Endometrium (tissue), 2 donors: ENCODE results near the gene TMED9.

Experiments
- FAIRE-seq: peaks from 2 replicates; lab custom pipeline; 2012; peaks lifted over from hg19 to GRCh38; lab: Jason Lieb, UNC
- donor health status: control.
- donor health status: control.

The TMED9 gene

DNA sequence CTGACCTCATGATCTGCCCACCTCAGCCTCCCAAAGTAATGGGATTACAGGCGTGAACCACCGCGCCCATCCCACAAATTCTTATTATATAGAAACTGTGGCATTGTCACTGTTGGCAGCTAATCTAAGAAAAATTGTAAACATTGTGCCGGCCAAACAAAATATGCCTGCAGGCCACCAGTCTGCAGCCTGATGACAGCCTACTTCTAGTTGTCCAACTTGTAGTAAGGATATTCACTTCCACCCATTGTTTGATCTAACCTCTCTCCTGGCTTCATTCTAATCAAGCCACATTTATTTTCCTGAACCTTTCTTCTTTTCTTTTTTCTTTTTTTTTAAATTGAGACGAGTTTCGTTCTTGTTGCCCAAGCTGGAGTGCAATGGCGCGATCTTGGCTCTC lies 13.7 kb upstream of the TMED9 start:
- no peak for FAIRE-seq

DNA sequence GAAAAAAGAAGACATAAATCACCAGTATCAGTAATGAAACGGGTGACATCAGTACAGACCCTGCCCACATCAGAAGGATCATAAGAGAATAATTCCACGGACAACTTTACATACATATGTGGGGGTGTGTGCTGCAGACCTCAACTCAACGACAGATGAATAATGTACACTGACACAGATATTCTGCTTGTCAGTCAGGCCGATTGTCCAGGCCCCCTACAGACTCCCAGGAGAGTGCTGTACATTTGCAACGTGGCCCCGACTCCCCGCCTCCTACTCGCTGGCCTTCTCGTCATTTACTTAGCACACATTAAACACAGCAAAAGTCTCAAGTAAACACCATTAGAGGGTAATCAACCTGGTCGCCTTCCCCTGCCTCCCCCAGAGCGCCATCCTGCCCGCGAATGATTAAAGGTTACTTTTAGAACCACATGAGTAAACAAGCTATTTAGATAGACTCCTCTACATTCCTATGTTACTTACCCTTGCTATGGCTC lies 3.5 kb upstream of the TMED9 start:
- no peak for FAIRE-seq

DNA sequence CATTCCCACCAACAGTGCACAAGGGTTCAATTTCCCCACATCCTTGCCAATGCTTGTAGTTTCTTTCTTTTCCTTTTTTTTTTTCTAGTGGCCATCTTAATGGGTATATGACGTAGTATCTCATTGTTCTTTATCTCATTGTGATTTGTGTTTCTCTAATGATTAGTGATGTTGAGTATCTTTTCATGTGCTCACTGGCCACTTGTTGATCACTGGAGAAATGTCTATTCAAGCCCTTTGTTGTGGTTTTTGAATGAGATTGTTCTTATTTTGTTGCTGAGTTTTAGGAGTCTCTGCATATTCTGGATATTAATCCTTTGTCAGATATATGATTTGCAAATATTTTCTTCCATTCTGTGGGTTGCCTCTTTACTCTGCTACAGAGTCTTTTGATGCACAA lies 1.6 kb upstream of the TMED9 start:
- FAIRE-seq: no peak

DNA sequence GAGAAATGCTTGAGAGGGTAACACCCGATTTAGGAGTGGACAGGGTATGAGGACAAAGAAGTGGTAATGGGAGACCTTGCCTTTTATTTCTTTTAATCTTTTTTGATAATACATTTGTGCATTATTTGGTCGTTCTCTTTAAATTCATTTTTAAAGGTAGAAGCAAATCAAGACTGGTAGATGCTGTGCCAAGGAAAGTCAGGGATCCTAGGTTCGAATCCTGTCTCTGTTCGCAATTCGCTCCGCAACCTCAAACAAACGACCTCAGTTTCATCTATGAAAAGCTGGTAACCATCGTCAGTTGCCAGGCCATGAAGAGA lies 353 bp upstream of the TMED9 start:
- no peak for FAIRE-seq

DNA sequence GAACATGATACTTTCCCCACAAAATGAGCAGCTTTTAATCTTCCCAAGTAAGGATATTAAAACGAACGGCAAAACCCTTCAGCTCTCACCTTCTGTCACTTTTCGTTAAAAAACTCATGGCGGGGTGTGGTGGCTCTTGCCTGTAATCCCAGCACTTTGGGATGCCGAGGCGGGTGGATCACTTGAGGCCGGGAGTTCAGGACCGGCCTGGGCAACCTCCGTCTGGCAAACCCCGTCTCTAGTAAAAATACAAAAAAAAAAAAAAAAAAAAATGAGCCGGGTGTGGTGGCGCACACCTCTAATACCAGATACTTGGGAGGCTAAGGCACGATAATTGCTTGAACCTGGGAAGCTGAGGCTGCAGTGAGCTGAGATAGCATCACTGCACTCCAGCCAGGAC lies 902 bp downstream of the TMED9 start:
- FAIRE-seq: no peak

DNA sequence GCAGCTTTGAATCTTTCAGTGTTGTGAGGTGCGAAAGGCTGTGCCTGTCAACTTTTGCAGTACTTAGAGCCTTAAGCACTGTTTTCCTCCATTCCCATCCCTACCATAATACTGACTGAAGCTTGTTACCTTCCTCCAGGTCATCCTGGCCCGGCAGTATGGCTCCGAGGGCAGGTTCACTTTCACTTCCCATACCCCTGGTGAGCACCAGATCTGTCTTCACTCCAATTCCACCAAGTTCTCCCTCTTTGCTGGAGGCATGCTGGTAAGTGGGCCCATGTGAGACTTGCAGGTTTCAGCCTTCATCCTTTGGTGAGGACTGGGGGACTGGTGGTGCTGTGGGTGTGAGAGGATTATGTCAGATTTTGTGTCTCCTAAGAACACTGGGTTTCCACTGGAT lies 1.5 kb downstream of the TMED9 start:
- no peak for FAIRE-seq

DNA sequence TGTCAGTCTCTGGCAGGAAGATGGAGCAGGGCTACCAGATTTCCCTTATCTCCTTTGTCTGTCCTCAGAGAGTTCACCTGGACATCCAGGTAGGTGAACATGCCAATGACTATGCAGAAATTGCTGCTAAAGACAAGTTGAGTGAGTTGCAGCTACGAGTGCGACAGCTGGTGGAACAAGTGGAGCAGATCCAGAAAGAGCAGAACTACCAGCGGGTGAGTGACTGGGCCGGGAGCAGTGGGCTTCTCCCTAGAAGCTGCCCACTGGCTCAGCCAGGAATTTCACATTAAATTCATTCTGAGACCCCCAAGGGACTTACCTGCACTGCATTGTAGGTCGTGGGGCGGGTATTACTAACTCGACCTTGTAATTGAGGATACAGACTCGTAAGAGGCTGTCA lies 2.1 kb downstream of the TMED9 start:
- no peak for FAIRE-seq

DNA sequence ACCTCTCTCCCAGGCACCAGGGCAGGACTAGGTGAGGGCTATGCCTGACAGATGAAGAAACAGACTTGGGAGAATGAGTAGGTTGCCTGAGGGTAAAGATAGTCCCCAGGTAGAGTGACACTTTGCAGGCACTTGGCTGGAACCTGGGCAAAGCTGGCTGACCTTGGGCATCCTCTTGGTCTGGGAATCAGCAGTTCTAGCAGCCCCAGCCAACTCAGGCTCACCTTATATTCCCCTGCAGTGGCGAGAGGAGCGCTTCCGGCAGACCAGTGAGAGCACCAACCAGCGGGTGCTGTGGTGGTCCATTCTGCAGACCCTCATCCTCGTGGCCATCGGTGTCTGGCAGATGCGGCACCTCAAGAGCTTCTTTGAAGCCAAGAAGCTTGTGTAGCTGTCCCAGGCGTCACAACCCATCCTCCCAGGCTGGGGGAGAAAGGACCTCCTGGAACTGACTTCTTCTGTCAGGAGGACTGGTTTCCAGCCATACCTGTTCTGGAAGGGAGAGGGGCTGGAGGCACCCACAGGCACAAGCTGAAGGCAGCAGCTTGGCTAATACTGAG lies 3.1 kb downstream of the TMED9 start:
- FAIRE-seq: no peak

DNA sequence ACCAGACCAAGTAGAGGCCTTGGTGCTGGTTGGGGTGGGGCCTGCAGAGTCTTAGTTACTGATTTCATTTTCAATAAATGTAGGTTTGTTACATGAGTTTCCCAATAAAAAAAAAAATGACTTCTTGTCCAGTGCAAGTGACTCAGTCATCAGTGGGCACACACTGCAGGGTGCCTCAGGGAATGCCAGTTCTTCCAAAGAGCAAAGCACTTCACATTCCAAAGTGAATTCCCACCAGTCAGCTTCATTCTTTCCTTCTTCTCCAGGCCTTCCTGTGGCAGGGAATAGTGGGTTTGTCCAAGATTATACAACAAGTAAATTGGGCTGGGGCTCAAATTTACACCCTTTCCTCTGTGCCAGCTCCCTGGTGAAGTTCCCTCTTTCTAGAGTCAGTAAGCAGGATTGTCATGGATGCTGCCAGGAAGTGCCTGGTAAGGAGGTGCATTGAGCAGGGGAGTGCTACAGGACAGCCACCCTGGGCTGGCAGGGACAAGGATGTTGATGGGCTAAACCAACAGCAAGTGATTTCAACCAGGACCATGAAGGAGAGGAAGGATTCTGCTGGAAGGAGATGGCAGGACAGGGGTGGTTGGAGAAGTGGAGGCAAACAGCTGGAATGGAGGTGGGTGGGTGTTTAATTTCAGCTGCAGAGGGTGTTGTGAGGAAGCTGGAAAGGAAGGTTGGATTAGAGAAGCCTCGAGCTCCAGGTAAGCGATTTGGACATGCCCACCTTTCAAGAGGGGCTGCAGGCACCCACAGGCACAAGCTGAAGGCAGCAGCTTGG lies 4.2 kb downstream of the TMED9 start:
- no peak for FAIRE-seq

DNA sequence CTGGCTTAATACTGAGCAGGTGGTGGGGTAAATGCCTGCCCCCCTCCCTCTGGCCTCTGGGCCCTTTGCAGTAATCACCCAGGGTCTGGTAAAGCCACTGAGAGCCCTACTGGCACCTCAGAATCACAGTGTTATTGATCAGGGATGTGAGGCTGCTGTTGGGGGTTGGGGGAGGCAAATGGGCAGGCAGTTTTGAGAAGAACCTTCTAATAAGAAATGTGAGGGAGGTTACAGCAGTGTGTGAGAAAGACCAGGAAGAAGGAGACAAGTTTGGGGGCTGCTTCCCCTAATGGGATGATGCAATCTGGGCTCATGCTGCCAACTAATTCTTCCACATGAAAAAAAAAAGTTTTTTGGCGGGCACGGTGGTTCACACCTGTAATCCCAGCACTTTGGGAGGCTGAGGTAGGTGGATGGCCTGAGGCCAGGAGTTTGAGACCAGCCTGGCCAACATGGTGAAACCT lies 4.8 kb downstream of the TMED9 start:
- FAIRE-seq: no peak

DNA sequence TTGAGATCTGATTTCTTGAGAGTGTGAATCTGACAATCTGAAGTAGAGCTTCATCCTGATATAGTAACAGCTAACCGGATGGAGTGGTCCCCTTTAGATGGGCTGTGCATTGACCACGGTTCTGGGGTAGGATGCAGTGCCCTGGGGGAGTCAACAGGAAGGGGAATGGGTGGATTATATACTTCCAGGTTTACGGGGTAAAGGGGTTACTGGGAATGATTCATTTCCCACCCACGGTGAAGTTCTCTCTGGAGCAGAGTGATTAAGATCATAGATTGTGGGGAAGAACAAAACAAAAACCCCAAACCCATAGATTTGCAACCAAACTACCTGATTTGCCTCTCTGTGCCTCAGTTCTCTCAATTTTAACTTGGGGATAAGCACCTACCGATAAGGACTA lies 6.5 kb downstream of the TMED9 start:
- FAIRE-seq: no peak

DNA sequence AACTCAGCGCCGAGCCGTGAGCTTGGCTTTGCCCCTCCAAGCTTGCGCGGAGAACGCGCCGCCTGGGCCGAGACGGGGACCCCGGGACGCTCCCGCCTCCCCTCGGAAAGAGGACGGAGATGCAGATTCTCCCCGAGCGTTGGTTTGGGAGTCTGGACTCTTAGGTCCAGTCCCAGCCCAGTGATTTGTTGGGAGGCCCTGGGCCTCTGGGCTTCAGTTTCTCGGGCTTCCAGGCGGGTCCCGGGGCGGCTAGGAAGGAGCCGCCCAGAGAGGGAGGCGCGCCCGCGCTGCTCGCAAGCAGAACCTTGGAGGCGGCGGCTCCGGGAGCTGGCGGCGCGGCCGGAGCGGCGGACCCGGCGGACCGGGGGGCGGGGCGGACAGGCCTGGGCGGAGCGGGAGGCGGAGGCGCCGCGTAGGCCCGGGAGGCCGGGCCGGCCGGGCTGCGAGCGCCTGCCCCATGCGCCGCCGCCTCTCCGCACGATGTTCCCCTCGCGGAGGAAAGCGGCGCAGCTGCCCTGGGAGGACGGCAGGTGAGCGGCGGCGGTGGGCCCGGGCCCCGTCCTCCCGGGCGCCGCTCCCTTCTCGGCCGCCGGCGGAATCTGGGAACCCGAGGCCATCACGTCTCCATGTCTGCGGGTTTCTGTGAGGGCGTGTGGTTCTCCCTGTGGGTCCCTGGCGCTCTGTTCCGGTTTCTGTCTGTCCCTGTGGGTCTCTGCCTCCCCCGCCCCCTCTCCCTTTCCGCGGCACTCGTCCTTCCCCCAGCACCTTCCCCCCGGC lies 7.9 kb downstream of the TMED9 start, which contains the start of gene B4GALT7:
TSS of gene B4GALT7 (plus strand) at position 402 of the 777 bp plus-strand sequence. CDS start at position 481, 79 bp downstream.
- FAIRE-seq: no peak

DNA sequence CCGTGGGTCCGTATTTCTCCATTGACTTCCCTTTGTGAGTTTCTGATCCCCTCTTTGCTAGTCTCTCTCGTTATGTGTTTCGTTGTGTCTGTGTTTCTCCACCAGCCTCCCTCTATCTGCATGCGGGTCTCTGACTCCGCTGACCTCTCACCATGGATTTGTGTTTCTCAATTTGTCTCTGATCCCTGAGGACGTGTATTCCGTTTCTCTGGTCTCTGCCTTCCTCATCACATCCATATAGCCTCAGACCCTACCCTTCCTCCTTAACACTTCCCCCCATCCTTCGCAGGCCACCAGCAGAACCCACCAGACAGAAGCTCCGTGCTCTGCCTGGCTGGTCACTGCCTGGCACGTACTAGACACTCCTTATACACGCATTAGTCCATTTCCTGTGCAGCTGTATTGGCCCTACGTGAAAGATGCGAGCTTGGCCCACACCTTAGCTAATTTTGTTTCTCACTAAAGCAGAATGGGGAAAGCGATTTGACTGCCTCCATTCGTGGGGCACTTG lies 8.6 kb downstream of the TMED9 start:
- FAIRE-seq: no peak

DNA sequence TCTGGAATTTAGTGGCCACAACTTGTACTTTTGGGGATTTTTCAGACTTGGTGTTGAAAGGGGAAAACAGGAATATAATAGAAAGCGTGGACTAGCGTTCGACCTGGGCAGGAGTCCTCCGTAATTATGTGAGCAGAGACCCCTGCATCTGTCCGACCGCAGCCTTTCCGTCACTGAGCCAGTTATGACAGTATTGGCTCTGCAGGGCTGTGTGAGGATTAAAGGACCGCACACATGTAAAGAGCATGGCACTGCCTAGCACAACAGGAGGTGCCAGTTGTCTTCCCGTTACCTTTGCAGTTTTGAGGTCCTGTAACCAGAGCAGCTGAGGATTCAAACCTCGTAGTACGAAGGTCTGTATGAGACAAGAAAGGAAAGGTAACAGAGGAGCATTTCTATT lies 9.1 kb downstream of the TMED9 start:
- no peak for FAIRE-seq

DNA sequence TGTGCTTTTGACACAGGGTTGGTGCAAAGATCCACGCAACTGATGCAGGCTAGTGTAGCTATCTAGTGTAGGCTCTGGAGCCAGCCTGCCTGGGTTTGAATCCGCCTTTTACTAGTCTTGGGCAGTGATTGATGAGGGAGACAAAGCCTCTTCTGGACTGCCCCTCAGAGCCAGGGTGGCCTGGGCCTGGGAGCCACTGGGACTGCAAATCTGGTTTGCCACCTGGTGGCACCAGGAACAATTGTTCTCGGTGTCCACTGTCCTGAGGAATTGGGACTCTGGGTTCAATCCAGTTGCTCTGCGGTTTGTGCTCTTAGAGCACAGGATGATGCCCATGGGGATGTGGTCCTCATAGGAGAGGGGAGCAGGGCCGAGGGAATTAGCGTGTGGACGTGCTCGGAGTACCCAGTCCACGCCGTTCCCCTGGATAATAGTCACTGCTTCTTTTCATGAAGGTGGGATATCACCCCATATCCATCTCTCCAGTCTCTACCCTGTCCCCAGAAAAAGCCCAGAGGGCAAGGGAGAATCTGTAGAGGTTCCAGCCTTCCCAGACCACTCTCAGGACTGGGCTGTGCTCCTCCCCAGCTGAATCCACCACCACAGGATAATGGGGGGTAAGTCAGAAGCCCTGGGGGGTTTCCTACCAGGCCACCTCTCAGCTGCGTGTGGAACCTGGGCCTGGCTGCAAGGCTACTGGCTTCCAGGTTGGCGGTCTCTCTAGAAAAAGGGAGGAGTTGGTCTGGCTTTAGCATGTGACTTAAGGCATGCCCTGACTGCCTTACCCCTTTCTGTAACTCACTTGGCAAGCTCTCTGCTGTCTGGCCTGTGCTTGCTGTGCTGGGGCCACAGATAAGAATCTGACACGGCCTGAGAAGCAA lies 9.8 kb downstream of the TMED9 start:
- no peak for FAIRE-seq

DNA sequence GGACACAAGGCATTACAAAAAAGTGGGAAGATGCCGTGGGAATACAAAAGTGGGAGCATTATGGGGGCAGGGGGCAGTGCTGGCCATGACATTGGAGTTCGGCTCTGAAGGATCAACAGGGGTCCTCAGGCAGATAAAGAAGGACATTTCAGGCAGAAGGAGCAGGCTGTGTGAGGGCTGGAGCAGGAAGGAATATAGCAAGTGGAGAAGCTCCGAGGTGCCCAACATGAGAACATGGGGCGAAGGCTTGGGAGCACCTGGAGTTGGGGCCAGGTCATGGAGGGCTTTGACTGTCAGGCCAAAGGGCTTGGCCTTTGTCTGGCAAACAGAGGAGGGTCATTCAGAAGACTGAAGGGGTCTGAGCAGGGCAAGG lies 10.4 kb downstream of the TMED9 start:
- FAIRE-seq: no peak

DNA sequence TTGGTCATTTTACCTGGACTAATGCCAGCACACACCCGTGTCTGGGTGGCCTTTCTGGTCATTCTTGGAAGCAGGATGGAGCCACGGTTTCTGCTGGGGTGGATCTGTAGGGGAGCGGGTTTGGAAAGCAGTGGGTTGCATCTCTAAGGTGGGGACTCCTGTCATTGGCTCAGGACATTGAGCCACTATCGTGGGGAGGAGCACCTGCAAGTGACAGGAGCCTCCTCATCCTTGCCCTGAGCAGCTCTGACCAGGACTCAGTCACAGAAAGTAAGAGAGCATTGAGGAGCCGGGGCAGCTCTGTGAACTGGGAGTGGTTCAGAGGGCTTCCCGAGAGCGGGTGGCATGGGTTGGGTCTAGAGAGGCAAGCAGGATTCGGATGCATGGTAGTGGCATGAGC lies 11.6 kb downstream of the TMED9 start:
- FAIRE-seq: no peak

DNA sequence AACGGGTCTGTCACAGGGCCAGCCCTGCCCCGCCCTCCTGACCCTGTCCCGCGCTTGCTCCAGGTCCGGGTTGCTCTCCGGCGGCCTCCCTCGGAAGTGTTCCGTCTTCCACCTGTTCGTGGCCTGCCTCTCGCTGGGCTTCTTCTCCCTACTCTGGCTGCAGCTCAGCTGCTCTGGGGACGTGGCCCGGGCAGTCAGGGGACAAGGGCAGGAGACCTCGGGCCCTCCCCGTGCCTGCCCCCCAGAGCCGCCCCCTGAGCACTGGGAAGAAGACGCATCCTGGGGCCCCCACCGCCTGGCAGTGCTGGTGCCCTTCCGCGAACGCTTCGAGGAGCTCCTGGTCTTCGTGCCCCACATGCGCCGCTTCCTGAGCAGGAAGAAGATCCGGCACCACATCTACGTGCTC lies 12.1 kb downstream of the TMED9 start:
- FAIRE-seq: no peak

DNA sequence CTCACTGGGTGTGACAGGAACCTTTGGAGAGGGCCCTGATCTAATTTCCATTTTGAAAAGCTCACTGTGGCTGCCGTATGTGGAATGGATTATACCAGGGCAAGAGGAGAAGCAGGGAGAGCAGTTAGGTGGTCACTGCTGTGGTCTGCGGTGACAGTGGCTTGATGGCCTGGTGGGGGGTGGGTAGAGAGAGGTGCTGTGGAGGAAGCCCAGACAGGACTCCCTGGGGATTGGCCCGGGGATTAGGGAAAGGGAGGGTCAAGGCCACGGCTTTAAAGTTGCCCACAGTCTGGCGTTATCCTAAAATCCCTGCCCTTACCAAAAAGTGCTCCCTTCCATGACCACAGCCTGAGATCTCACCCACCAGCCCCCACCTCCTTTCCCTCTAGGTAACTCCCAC lies 12.7 kb downstream of the TMED9 start:
- no peak for FAIRE-seq

DNA sequence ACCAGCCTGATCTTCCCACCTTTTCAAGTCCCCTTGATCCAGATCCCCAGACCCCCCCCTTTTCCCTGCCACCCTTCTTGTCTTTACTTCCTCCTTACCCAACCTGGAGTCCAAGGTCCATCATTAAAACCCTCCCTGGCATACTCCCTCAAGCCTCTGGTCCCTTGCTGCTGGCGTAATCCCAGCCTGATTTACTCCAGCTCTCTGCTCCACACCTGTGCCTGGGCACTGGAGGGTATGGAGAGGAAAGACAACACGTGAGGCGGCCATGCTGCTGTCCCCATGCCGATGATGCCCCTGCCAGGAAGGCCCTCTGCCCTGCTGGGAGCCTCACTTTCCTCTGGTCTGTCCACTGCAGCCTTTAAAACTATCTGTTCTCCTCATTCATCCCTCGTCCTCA lies 13.1 kb downstream of the TMED9 start:
- FAIRE-seq: no peak

DNA sequence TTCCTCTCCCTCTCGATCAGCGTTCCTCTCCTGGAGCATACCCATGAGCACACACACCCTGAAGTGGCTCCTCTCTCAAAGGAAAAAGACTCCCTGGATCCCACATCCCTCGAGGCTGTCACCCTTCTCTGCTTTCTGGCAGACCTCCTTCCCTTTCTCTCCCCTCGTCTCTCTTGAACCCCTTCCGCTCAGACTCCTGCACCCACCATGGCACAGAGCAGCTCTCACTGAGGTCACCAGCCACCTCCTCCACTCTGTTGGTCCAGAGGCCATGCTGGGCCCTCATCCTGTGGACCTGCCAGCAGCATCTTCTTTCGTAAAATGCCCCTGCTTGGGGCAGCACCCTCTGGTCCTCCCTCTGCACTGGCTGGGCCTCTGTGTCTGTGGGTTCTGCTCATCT lies 13.7 kb downstream of the TMED9 start:
- FAIRE-seq: no peak
